ENCODE results near the gene LRRC58.
"Not testable (repeated sequence)": the region's sequence is repeated elsewhere in the genome, so short reads cannot be mapped to it uniquely, and the experiment has no call there.

The LRRC58 gene

DNA sequence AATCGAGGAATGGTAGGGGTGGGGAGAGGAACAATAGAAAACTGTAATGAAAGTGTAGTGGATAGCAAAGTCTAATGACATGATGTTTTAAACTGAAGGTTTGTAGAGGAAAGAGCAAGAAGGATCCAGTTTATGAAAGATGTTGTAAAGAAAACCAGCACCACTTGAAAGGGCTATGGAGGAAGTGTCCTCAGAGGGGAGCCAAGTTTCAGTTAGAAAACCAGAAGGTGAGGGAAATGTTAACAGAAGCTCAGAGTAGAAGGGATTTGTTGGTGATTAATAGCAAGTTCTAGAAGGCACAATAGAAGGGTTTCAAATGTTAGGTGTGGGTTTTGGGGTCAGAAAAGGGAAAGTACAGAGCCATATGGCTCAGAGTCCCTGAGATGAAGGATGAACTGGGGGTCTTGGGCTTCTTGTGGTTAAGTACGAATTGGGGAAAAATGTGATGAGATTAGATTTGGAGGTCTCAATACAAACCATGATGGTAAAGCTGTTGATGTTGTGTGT lies 33.8 kb upstream of the LRRC58 start:
- H3K4me1 Mint-ChIP-seq: no peaks in the 10 kb centered on the region

GRCh38 chr3:120381503-120381902 lies 32.3 kb upstream of the LRRC58 start:
- DNase-seq: no peak
- Mint-ChIP-seq H3K27ac (no peak overlapping the region), H3K36me3 (ENCODE audit: low read depth) (peaks cover 4% of the 10 kb centered on the region), H3K9me3 (peaks cover 20% of the 10 kb centered on the region), H3K4me1 (no peaks in the 10 kb centered on the region), H3K4me3 (no peak overlapping the region), H3K27me3 (ENCODE audit: low read depth, poor library complexity) (no peaks in the 10 kb centered on the region)
- TF ChIP-seq, protein P1, sequence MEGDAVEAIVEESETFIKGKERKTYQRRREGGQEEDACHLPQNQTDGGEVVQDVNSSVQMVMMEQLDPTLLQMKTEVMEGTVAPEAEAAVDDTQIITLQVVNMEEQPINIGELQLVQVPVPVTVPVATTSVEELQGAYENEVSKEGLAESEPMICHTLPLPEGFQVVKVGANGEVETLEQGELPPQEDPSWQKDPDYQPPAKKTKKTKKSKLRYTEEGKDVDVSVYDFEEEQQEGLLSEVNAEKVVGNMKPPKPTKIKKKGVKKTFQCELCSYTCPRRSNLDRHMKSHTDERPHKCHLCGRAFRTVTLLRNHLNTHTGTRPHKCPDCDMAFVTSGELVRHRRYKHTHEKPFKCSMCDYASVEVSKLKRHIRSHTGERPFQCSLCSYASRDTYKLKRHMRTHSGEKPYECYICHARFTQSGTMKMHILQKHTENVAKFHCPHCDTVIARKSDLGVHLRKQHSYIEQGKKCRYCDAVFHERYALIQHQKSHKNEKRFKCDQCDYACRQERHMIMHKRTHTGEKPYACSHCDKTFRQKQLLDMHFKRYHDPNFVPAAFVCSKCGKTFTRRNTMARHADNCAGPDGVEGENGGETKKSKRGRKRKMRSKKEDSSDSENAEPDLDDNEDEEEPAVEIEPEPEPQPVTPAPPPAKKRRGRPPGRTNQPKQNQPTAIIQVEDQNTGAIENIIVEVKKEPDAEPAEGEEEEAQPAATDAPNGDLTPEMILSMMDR (IDR thresholded peaks at IDR 0.05): no peak

More for the DNA sequence above, 33.8 kb upstream of the LRRC58 start:
- Mint-ChIP-seq H3K4me3 (no peak overlapping the region), H3K27me3 (ENCODE audit: low read depth, poor library complexity) (no peaks in the 10 kb centered on the region), H3K27ac (no peak overlapping the region), H3K36me3 (ENCODE audit: low read depth) (peaks cover 4% of the 10 kb centered on the region), H3K9me3 (peaks cover 20% of the 10 kb centered on the region)
- TF ChIP-seq, protein P1 (IDR thresholded peaks at IDR 0.05): no peak
- DNase-seq: no peak

DNA sequence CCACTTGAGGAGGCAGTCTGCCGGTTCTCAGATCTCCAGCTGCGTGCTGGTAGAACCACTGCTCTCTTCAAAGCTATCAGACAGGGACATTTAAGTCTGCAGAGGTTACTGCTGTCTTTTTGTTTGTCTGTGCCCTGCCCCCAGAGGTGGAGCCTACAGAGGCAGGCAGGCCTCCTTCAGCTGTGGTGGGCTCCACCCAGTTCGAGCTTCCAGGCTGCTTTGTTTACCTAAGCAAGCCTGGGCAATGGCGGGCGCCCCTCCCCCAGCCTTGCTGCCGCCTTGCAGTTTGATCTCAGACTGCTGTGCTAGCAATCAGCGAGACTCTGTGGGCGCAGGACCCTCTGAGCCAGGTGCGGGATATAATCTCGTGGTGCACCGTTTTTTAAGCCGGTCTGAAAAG lies 28.8 kb upstream of the LRRC58 start:
- H3K9me3 Mint-ChIP-seq: peaks cover 17% of the 10 kb centered on the region
- not testable (repeated sequence) for H3K27me3 Mint-ChIP-seq (ENCODE audit: low read depth, poor library complexity); H3K27ac Mint-ChIP-seq; H3K36me3 Mint-ChIP-seq (ENCODE audit: low read depth); DNase-seq; H3K4me3 Mint-ChIP-seq; H3K4me1 Mint-ChIP-seq

GRCh38 chr3:120370463-120370862 lies 21.3 kb upstream of the LRRC58 start:
- no peaks in the 10 kb centered on the region for H3K9me3 Mint-ChIP-seq
- H3K27me3 Mint-ChIP-seq (ENCODE audit: low read depth, poor library complexity): peaks cover 17% of the 10 kb centered on the region
- H3K4me1 Mint-ChIP-seq: no peaks in the 10 kb centered on the region
- TF ChIP-seq, protein P1 (IDR thresholded peaks at IDR 0.05): no peak
- no peaks in the 10 kb centered on the region for H3K36me3 Mint-ChIP-seq (ENCODE audit: low read depth)
- no peak overlapping the region for H3K4me3 Mint-ChIP-seq
- H3K27ac Mint-ChIP-seq: no peak overlapping the region
- DNase-seq: no peak

GRCh38 chr3:120369037-120369467 lies 19.9 kb upstream of the LRRC58 start:
- Mint-ChIP-seq H3K4me1 (no peaks in the 10 kb centered on the region), H3K27me3 (ENCODE audit: low read depth, poor library complexity) (peaks cover 24% of the 10 kb centered on the region), H3K4me3 (no peak overlapping the region), H3K36me3 (ENCODE audit: low read depth) (no peaks in the 10 kb centered on the region), H3K9me3 (no peaks in the 10 kb centered on the region), H3K27ac (no peak overlapping the region)
- no peak for DNase-seq
- TF ChIP-seq, protein P1 (IDR thresholded peaks at IDR 0.05): no peak

- H3K27ac Mint-ChIP-seq: no peak overlapping the region
- no peaks in the 10 kb centered on the region for H3K9me3 Mint-ChIP-seq
- no peaks in the 10 kb centered on the region for H3K4me1 Mint-ChIP-seq
- TF ChIP-seq, protein P1 (IDR thresholded peaks at IDR 0.05): no peak
- no peak for DNase-seq
- H3K4me3 Mint-ChIP-seq: no peak overlapping the region
- peaks cover 31% of the 10 kb centered on the region for H3K27me3 Mint-ChIP-seq (ENCODE audit: low read depth, poor library complexity)
- no peaks in the 10 kb centered on the region for H3K36me3 Mint-ChIP-seq (ENCODE audit: low read depth)
Observed at GRCh38 chr3:120368172-120368571, 19.0 kb upstream of the LRRC58 start.
